ENCODE results near the gene DAPK1. TPM values are rescaled to one million over a fixed set of nuclear protein-coding genes. Genes with fewer than 3 reads are reported as not detected.

Gene DAPK1
- total and polyA plus RNA-seq, 10 of the 15 experiments (the other 5 are each of a cell fraction or from before 2014, with no cell fraction given): 8.2 to 94.7 (median 51.6) TPM

- ChIA-PET POLR2A (no interaction called here), RAD21 (ENCODE audit: unreplicated experiment) (interaction anchor here (0.8 to 1.8 kb wide), 6 partner anchors 16 to 148 kb away, joined by 3 to 6 read pairs (median 3); no protein-coding TSS in a partner anchor), SMC1A (ENCODE audit: uncharacterized antibody, unreplicated experiment) (interaction anchor here (0.8 to 4.1 kb wide), 15 partner anchors 9 to 126 kb away, joined by 3 to 15 read pairs (median 3); no protein-coding TSS in a partner anchor), CTCF (interaction anchor here (0.8 to 0.9 kb wide), 2 partner anchors 15 to 18 kb away, joined by 3 to 4 read pairs; no protein-coding TSS in a partner anchor)
- Histone ChIP-seq H3K79me2 (ENCODE audit: control insufficient read depth, insufficient read depth, low read length) (peaks cover 4% of the 10 kb centered on the region), H3K9ac (ENCODE audit: control insufficient read depth, insufficient read depth, low read length) (no peak overlapping the region), H3K9me3 (replicated peaks; ENCODE audit: control insufficient read depth, insufficient read depth, low read length) (no peaks in the 10 kb centered on the region; the same call in 2 of the 3 replicates), H2AFZ (ENCODE audit: control insufficient read depth, low read depth, low read length) (no peak overlapping the region), H3K4me2 (ENCODE audit: control insufficient read depth, insufficient read depth) (no peak overlapping the region), H3K27ac (ENCODE audit: control insufficient read depth, insufficient read depth) (no peak overlapping the region), H3K4me3 (no peak overlapping the region), H3K36me3 (ENCODE audit: control insufficient read depth in 2 of 2, insufficient read depth in 2 of 2, low read length in 1 of 2) (peaks cover 0 to 3% of the 10 kb centered on the region in 2 experiments; a peak in 3 of 4 replicates), H3K27me3 (replicated peaks in 1 of 2; ENCODE audit: control insufficient read depth in 2 of 2, insufficient read depth in 2 of 2, low read length in 1 of 2) (no peaks in the 10 kb centered on the region), H3K4me1 (ENCODE audit: control insufficient read depth, insufficient read depth, low read length) (peaks cover 38% of the 10 kb centered on the region), H4K20me1 (ENCODE audit: control insufficient read depth, insufficient read depth) (no peaks in the 10 kb centered on the region)
- in situ Hi-C loops (cut with MboI): no loop called here
- DNase-seq (ENCODE audit: low read depth, low spot score): no peak
- no peak for ATAC-seq
- 6% methylated on average over 2 of the region's 2 CpGs for WGBS (ENCODE audit: insufficient coverage, insufficient replicate concordance, low lambda C conversion rate, missing lambda C conversion rate)
- no peak for FAIRE-seq
- intact Hi-C loops (cut with micrococcal nuclease; ENCODE audit: unreplicated experiment): no loop called here
- no TSS peak for BruUV-seq (replicated peaks)
- no peak for TF ChIP-seq IRF3 (IDR thresholded peaks at IDR 0.05)
- no peak for TF ChIP-seq MTA3 (IDR thresholded peaks at IDR 0.05; ENCODE audit: borderline replicate concordance, low read length)
- TF ChIP-seq SRF (IDR thresholded peaks at IDR 0.05; ENCODE audit: low read depth in 2 of 2, low read length in 2 of 2): no peak
- no peak for TF ChIP-seq E2F4 (IDR thresholded peaks at IDR 0.05; ENCODE audit: low read depth, low read length)
- TF ChIP-seq ELK1 (IDR thresholded peaks at IDR 0.05; ENCODE audit: low read depth, low read length): no peak
- TF ChIP-seq IRF5 (IDR thresholded peaks at IDR 0.05; ENCODE audit: borderline replicate concordance): no peak
- no peak for TF ChIP-seq BACH1 (IDR thresholded peaks at IDR 0.05; ENCODE audit: borderline replicate concordance)
- no peak for TF ChIP-seq SREBF2 (IDR thresholded peaks at IDR 0.05; ENCODE audit: low read length)
- no peak for TF ChIP-seq PBX3 (IDR thresholded peaks at IDR 0.05; ENCODE audit: insufficient replicate concordance, low read depth, low read length)
- no peak for TF ChIP-seq ESRRA (IDR thresholded peaks at IDR 0.05; ENCODE audit: low read length)
- no peak for TF ChIP-seq NR2F1 (conservative IDR thresholded peaks at IDR 0.05)
- no peak for TF ChIP-seq ZNF592 (IDR thresholded peaks at IDR 0.05)
- TF ChIP-seq EP300 (IDR thresholded peaks at IDR 0.05; ENCODE audit: borderline replicate concordance in 1 of 2, control insufficient read depth in 1 of 2, low read depth in 2 of 2, low read length in 2 of 2): no peak
Measured at GRCh38 chr9:87515006-87515405, 17.3 kb downstream of the DAPK1 start.
